Right lobe of liver (tissue), 6 donors: ENCODE data around the gene LTB. TPM values are rescaled to one million over a fixed set of nuclear protein-coding genes. Genes with fewer than 3 reads are reported as not detected.
A peak's percentile ranks its signal among the peaks of the same experiment; 100 is the strongest.

Source experiments
- ATAC-seq, 4 donors: fragments of 200-7000 bp; cut with Tn5 transposase; one replicate each; pipeline ENCODE4 v1.9.1; 2020; ENCODE audit warnings: mild to moderate bottlenecking in 4 of 4, moderate library complexity in 4 of 4
- DNase-seq, 3 donors: peaks; one replicate each; pipeline ENCODE4 v3.0.0-alpha.2; 2020
- H3K27ac ChIP-seq, 3 donors: fragments of 200-600 bp; one replicate each; pipeline ENCODE4 v1.8.0; 2022
- H3K27me3 ChIP-seq, 2 donors: fragments of 200-600 bp; one replicate each; pipeline ENCODE4 v1.8.0; 2022
- H3K36me3 ChIP-seq, 4 donors: fragments of 200-600 bp; sonication (generic) in 1 of 4; one replicate each; pipeline versions ENCODE4 v1.5.1 to v1.8.0; 2017 to 2022; ENCODE audit warnings: control low read depth in 1 of 4
- H3K4me1 ChIP-seq, 4 donors: fragments of 200-600 bp; sonication (generic) in 1 of 4; one replicate each; pipeline versions ENCODE4 v1.5.1 to v1.8.0; 2017 to 2022; ENCODE audit warnings: control low read depth in 1 of 4
- H3K4me3 ChIP-seq, 3 donors: fragments of 200-600 bp; one replicate each; pipeline ENCODE4 v1.8.0; 2022
- H3K9me3 ChIP-seq, 4 donors: fragments of 200-600 bp; sonication (generic) in 1 of 4; one replicate each; pipeline versions ENCODE4 v1.5.1 to v1.8.0; 2017 to 2022; ENCODE audit warnings: control low read depth in 1 of 4
- POLR2A ChIP-seq: fragments of 450-650 bp; IDR thresholded peaks from one replicate; pipeline ENCODE4 v1.6.1; 2017; ENCODE audit warnings: antibody characterized with exemption, mild to moderate bottlenecking
- WGBS: methylation state at CpG from one replicate; pipeline ENCODE4 v1.1.6; 2018; ENCODE audit warnings: low coverage, low lambda C conversion rate; ENCODE audit not compliant: insufficient coverage; ENCODE audit errors: missing lambda C conversion rate; 5-methylcytosine and 5-hydroxymethylcytosine counted together
- intact Hi-C, 2 donors: fragments of 100-400 bp; cut with DNase I; formaldehyde crosslinking; loops; one replicate each; pipeline versions ENCODE4 v1.11.2 to v1.14.1; 2022
- total RNA-seq, 6 experiments: library from RNA; depleted of rRNA in 2 of 6; stranded (reverse); fragments of >200 nt in 2 of 6; fragmentation: NEBNext Ultra II Directional in 3 of 6; extraction: Animal tissue kit (Norgen Biotek cat#: 25700) in 3 of 6; gene quantifications; one replicate each; pipeline versions ENCODE4 v1.1.0 to v1.2.4, GENCODE V29; 2016 to 2023
- TF ChIP-seq, protein P1 (sequence below), 4 donors: fragments of 200-600 bp in 3 of 4; fragments of 450-650 bp in 1 of 4; IDR thresholded peaks; one replicate each; pipeline versions ENCODE4 v1.5.1 to v1.8.0; 2016 to 2022; ENCODE audit warnings: antibody characterized with exemption in 4 of 4, mild to moderate bottlenecking in 2 of 4
- donor health status: DM: no; HTN: yes; CAD: no.
- donor health status: DM: no; HTN: no; CAD: no.
- donor health status: DM: no; HTN: no; CAD: no.
- donor health status: DM: no; HTN: yes; CAD: no.
- donor health status: DM: no; HTN: yes; CAD: no.

The LTB gene
- total RNA-seq, 6 experiments from 2014 or later = 0.28 to 2.2 (median 0.62) TPM

- H3K4me3 ChIP-seq = peak overlapping the region; percentile 32 to 61 (median 58)
- WGBS = 100% methylated on average over 2 of the region's 2 CpGs
- H3K4me1 ChIP-seq = peaks cover 0 to 10% (median 5%) of the 10 kb centered on the region in 4 donors
- ATAC-seq (no peak), DNase-seq (no peak)
- intact Hi-C loops = loop anchor here in 1 of 2 donors (5.0 kb wide), 1 partner anchor 54 kb away; no protein-coding TSS in a partner anchor
- TF ChIP-seq, protein P1, sequence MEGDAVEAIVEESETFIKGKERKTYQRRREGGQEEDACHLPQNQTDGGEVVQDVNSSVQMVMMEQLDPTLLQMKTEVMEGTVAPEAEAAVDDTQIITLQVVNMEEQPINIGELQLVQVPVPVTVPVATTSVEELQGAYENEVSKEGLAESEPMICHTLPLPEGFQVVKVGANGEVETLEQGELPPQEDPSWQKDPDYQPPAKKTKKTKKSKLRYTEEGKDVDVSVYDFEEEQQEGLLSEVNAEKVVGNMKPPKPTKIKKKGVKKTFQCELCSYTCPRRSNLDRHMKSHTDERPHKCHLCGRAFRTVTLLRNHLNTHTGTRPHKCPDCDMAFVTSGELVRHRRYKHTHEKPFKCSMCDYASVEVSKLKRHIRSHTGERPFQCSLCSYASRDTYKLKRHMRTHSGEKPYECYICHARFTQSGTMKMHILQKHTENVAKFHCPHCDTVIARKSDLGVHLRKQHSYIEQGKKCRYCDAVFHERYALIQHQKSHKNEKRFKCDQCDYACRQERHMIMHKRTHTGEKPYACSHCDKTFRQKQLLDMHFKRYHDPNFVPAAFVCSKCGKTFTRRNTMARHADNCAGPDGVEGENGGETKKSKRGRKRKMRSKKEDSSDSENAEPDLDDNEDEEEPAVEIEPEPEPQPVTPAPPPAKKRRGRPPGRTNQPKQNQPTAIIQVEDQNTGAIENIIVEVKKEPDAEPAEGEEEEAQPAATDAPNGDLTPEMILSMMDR (IDR thresholded peaks at IDR 0.05) = no peak
- TF ChIP-seq POLR2A = no peak
- no peaks in the 10 kb centered on the region for H3K27me3 ChIP-seq
- peaks cover 0 to 31% (median 2%) of the 10 kb centered on the region in 4 donors for H3K36me3 ChIP-seq
- peak overlapping the region in 1 of 3 donors; percentile 71 for H3K27ac ChIP-seq
- no peaks in the 10 kb centered on the region for H3K9me3 ChIP-seq
Observed at GRCh38 chr6:31548544-31548873, 33.7 kb downstream of the LTB start.

GRCh38 chr6:31547727-31548543 is 34.3 kb downstream of the LTB start:
- WGBS = 50% methylated on average over 8 of the region's 24 CpGs
- H3K4me3 ChIP-seq = peak overlapping the region; percentile 32 to 61 (median 58)
- H3K27me3 ChIP-seq = no peaks in the 10 kb centered on the region
- H3K9me3 ChIP-seq = no peaks in the 10 kb centered on the region
- no peak for ATAC-seq
- peak; percentile 45 to 65 (median 59) for DNase-seq
- peaks cover 0 to 25% (median 2%) of the 10 kb centered on the region in 4 donors for H3K36me3 ChIP-seq
- TF ChIP-seq POLR2A = no peak
- TF ChIP-seq, protein P1 (IDR thresholded peaks at IDR 0.05) = no peak
- intact Hi-C loops = loop anchor here in 1 of 2 donors (5.0 kb wide), 1 partner anchor 54 kb away; no protein-coding TSS in a partner anchor
- peaks cover 0 to 12% (median 6%) of the 10 kb centered on the region in 4 donors for H3K4me1 ChIP-seq
- H3K27ac ChIP-seq = peak overlapping the region; percentile 52 to 71 (median 68)

DNA sequence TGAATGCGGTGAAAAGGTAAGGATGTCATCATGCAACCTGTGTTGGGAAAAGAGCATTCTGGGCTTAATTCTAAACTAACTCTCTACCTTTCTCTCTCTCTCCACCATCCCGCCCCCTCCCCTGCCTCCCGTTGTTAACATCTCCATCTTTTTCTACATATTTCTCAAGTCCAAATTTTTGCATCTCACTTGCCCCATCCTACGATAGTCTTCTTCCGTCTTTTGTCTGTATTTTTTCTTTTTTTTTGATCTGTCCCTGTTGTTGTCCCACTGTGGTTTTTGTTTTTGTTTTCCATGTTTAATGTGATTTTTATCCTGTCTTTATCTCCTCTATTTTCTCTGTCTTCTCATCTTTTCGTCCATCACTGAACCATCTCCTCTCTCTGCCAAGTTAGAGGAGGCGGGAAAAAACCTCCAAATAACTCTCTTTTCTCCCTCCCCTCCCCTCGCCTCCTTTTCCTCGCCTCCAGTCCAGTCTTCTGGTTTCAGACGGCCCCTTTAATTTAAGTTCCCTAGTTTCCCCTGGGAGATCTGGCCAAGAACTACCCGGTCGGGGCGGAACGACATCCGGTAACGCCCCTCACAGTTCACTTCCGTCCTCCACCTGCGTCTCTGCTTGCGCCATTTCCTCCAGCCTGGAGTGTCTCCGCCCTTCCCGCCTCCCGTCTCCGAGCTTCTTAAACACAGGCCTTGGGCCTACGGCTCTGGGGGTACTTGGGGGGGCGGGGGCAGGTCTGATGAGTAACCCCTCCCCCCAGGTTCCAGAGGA is 35.1 kb downstream of the LTB start, which contains the start of gene NFKBIL1:
NFKBIL1 (plus strand) TSS at position 651 of the 769 bp plus-strand sequence; CDS start at position 738, 87 bp downstream.
- H3K36me3 ChIP-seq = peaks cover 0 to 22% (median 2%) of the 10 kb centered on the region in 4 donors
- peak within 1 kb of the TSS; percentile 32 to 61 (median 58) for H3K4me3 ChIP-seq
- ATAC-seq (peak; percentile 92 to 95 (median 94)), DNase-seq (peak; percentile 94 to 96 (median 96))
- peak within 1 kb of the TSS; percentile 52 to 71 (median 68) for H3K27ac ChIP-seq
- H3K9me3 ChIP-seq = no peaks in the 10 kb centered on the region
- H3K27me3 ChIP-seq = no peaks in the 10 kb centered on the region
- TF ChIP-seq, protein P1 (IDR thresholded peaks at IDR 0.05) = no peak
- peak; percentile 37 for TF ChIP-seq POLR2A
- under 1% methylated on average over 25 of the region's 25 CpGs for WGBS
- intact Hi-C loops = loop anchor here in 1 of 2 donors (5.0 kb wide), 1 partner anchor 55 kb away; no protein-coding TSS in a partner anchor
- H3K4me1 ChIP-seq = peaks cover 0 to 16% (median 7%) of the 10 kb centered on the region in 4 donors

DNA sequence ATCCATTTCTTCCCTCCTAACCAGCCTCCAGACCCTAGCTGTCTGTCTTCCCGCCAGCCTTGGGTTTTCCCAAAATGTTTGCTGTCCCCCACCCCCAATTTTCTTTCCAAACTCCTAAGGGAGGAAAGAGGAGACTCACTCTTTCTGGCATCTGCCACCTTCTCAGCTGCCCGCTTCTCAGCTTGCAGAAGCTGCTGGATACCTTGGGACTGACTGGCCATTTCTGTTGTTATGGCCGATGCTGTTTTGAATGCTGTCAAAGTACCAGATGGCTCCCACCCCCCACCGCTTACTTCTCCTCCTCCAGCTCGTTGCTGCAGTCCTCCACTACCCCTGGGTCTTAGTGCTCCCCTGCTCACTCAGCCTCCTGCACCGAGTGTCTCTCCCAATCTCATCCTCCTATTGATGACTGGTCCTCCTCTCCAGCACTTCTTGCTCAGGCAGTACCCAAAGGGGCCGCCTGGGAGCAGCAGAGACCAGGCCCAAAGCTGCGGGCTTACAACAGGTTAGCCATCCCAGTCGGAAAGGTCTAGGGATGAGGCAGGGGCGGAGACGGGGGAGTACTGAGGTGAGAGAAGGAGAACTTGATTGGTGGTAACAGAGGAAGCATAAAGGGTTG is 35.8 kb downstream of the LTB start, which contains the start of gene ATP6V1G2:
ATP6V1G2 (minus strand) TSS at position 270 of the 619 bp plus-strand sequence; CDS start at position 221, 49 bp downstream.
- Histone ChIP-seq H3K36me3 (peaks cover 0 to 21% (median 2%) of the 10 kb centered on the region in 4 donors), H3K4me3 (peak within 1 kb of the TSS; percentile 32 to 61 (median 58)), H3K9me3 (no peaks in the 10 kb centered on the region), H3K27ac (peak within 1 kb of the TSS; percentile 52 to 71 (median 68)), H3K27me3 (no peaks in the 10 kb centered on the region), H3K4me1 (peaks cover 0 to 16% (median 7%) of the 10 kb centered on the region in 4 donors)
- ATAC-seq (peak; percentile 75 to 84 (median 77)), DNase-seq (peak; percentile 89 to 92 (median 91))
- TF ChIP-seq, protein P1 (IDR thresholded peaks at IDR 0.05) = peak; percentile 91 to 98 (median 94)
- TF ChIP-seq POLR2A = no peak
- intact Hi-C loops = loop anchor here in 1 of 2 donors (5.0 kb wide), 1 partner anchor 56 kb away; no protein-coding TSS in a partner anchor
- WGBS = 9% methylated on average over 11 of the region's 11 CpGs
